WERI-Rb-1 (cell line): ENCODE results near the gene ADAT2.
A peak's percentile ranks its signal among the peaks of the same experiment; 100 is the strongest.

ENCODE experiments used
- DNase-seq: peaks from one replicate; pipeline ENCODE4 v3.0.0-alpha.2; 2020
- H3K27ac ChIP-seq: fragments of 250-450 bp; sonication (Bioruptor Pico); 2 replicates; pipeline ENCODE4 v1.5.1; 2020; ENCODE audit warnings: mild to moderate bottlenecking, moderate library complexity
- H3K27me3 ChIP-seq: fragments of 250-450 bp; sonication (Bioruptor Pico); 2 replicates; pipeline ENCODE4 v1.5.1; 2021; ENCODE audit warnings: mild to moderate bottlenecking, low read depth, moderate library complexity; ENCODE audit not compliant: insufficient read depth, severe bottlenecking
- H3K36me3 ChIP-seq: fragments of 250-450 bp; sonication (Bioruptor Pico); 2 replicates; pipeline ENCODE4 v1.5.1; 2020; ENCODE audit warnings: mild to moderate bottlenecking, moderate library complexity
- H3K4me3 ChIP-seq: 2 replicates; pipeline ENCODE4 v1.5.1; 2011; ENCODE audit warnings: low read depth, mild to moderate bottlenecking, control low read depth, low read length
- H3K9me3 ChIP-seq: fragments of 250-450 bp; sonication (Bioruptor Pico); 2 replicates; pipeline ENCODE4 v1.5.1; 2021; ENCODE audit warnings: mild to moderate bottlenecking, moderate library complexity; ENCODE audit not compliant: severe bottlenecking
- TF ChIP-seq, protein P1 (sequence below): IDR thresholded peaks from 2 replicates; pipeline ENCODE4 v1.5.1; 2011; ENCODE audit warnings: low read depth, mild to moderate bottlenecking, control low read depth, inconsistent platforms, low read length

The ADAT2 gene

GRCh38 chr6:143468026-143468425 lies 17.5 kb upstream of the ADAT2 start:
- no peak for DNase-seq
- no peak overlapping the region for H3K27ac ChIP-seq
- H3K36me3 ChIP-seq, result no peaks in the 10 kb centered on the region; the same call in 1 of the 2 replicates
- H3K4me3 ChIP-seq, result no peak overlapping the region
- TF ChIP-seq, protein P1, sequence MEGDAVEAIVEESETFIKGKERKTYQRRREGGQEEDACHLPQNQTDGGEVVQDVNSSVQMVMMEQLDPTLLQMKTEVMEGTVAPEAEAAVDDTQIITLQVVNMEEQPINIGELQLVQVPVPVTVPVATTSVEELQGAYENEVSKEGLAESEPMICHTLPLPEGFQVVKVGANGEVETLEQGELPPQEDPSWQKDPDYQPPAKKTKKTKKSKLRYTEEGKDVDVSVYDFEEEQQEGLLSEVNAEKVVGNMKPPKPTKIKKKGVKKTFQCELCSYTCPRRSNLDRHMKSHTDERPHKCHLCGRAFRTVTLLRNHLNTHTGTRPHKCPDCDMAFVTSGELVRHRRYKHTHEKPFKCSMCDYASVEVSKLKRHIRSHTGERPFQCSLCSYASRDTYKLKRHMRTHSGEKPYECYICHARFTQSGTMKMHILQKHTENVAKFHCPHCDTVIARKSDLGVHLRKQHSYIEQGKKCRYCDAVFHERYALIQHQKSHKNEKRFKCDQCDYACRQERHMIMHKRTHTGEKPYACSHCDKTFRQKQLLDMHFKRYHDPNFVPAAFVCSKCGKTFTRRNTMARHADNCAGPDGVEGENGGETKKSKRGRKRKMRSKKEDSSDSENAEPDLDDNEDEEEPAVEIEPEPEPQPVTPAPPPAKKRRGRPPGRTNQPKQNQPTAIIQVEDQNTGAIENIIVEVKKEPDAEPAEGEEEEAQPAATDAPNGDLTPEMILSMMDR, result no peak
- H3K27me3 ChIP-seq, result no peaks in the 10 kb centered on the region
- no peaks in the 10 kb centered on the region for H3K9me3 ChIP-seq

GRCh38 chr6:143465546-143465945 lies 15.1 kb upstream of the ADAT2 start:
- no peak overlapping the region for H3K27ac ChIP-seq
- H3K27me3 ChIP-seq, result no peaks in the 10 kb centered on the region
- TF ChIP-seq, protein P1, result no peak
- no peak for DNase-seq
- H3K36me3 ChIP-seq, result no peaks in the 10 kb centered on the region
- H3K4me3 ChIP-seq, result no peak overlapping the region
- no peaks in the 10 kb centered on the region for H3K9me3 ChIP-seq

DNA sequence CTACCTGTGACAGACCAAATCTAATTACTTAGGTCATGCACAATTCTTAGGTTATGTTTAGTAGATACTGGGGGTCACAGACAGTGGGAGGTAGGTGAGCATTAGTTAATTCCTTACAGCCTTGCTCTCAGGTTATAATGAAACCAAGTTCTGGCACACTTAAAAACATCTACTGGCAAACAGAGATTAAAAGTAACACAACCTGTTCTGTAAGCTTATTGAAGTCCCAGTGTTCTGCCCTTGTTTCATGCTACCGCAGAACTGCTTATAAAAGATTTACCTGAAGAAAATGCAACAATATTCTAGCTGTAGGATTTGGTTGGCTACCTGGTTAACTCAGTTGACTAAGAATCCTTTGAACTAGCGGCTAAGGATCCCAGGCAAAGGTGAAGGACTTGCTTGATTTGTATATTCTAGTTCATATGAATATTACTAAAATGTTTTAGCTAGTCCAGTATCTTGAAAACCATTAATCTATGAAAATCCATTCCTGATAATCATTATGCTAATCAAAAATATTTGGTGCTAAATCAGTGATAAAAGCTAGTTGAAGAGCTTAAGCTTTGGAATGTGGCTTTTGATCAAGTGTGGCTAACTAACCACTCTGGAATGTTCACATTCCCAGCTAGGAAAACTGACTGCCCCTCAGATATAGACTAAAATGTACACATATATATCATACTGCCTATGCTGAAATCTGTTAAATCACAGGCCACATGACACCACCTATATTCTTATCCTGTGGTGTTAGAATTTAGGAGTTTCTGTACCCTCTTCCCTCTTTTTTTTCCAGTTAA lies 7.3 kb upstream of the ADAT2 start:
- no peaks in the 10 kb centered on the region for H3K9me3 ChIP-seq
- H3K27ac ChIP-seq, result no peak overlapping the region
- TF ChIP-seq, protein P1, result no peak
- H3K36me3 ChIP-seq, result no peaks in the 10 kb centered on the region
- H3K27me3 ChIP-seq, result no peaks in the 10 kb centered on the region
- DNase-seq, result no peak
- no peak overlapping the region for H3K4me3 ChIP-seq

DNA sequence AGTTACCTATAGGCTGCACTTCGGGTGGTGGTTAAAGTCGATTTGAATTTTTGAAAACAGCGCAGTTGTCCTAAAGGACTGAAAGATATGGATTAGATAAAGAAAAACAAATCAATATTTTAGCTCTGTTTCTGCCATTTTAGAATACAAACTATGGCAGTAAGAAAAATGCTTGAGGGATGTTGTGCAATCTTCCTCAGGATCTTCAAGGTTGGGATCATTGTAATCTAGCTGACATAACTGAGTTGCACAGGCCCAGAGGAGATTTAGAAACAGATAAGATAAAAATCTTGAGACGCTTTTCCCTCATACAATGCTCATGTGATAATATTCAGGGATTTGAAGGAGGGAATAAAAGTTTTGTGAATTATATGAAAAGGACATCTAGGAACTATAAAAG lies 1.0 kb upstream of the ADAT2 start:
- no peak for DNase-seq

GRCh38 chr6:143449714-143450452 lies 612 bp downstream of the ADAT2 start:
- TF ChIP-seq, protein P1, result no peak
- H3K9me3 ChIP-seq, result no peaks in the 10 kb centered on the region
- H3K36me3 ChIP-seq, result peaks cover 3% of the 10 kb centered on the region; the same call in 1 of the 2 replicates
- H3K4me3 ChIP-seq, result peak overlapping the region; percentile 77
- peak; percentile 44 for DNase-seq
- no peaks in the 10 kb centered on the region for H3K27me3 ChIP-seq
- H3K27ac ChIP-seq, result peak overlapping the region; percentile 67

More for the DNA sequence above, 1.0 kb upstream of the ADAT2 start:
- H3K36me3 ChIP-seq, result peaks cover 3% of the 10 kb centered on the region; the same call in 1 of the 2 replicates
- no peaks in the 10 kb centered on the region for H3K9me3 ChIP-seq
- TF ChIP-seq, protein P1, result no peak
- no peak overlapping the region for H3K27ac ChIP-seq
- H3K4me3 ChIP-seq, result peak overlapping the region; percentile 77
- no peaks in the 10 kb centered on the region for H3K27me3 ChIP-seq
